Ramos (cell line): ENCODE results near the gene HIBCH.
"Not testable (repeated sequence)": the region's sequence is repeated elsewhere in the genome, so short reads cannot be mapped to it uniquely, and the experiment has no call there.

Source experiments
- in situ Hi-C: fragments of 300-500 bp; cut with MboI; formaldehyde crosslinking; loops from one replicate; pipeline ENCODE4 v1.14.3; 2022; ENCODE audit warnings: low sequenced_read_pairs; ENCODE audit not compliant: unreplicated experiment

HIBCH gene

DNA sequence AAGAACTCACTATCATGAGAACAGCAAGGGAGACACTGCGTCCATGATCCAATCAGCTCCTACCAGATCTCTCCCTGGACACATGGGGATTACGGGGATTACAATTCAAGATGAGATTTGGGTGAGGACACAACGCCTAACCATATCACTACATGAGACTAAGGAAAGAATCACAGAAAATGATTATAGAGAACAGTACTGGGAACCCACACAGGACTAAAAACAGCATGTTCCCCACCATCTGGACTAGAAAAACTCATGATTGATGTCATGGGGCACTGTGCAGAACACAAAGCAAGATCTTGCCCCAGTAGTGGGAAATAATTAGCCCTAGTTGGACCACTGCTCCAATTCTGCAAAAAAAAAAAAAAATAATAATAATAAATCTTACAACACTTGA lies 63.5 kb downstream of the HIBCH start:
- in situ Hi-C loops: no loop called here

DNA sequence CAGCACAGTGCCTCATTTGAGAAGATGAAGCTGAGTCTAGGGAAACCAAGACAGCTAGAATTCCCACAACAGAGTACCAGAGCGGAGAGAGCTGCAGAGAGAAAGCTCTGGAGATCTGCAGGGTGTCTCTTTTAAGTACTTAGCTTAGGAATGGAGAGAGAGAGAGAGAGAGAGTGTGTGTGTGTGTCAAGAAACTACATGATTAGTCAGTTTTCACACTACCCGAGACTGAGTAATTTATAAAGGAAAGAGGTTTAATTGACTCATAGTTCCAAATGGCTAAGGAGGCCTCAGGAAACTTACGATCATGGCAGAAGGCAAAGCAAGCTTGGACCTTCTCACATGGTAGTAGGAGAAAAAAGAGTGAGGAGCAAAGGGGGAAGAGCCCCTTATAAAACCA lies 64.0 kb downstream of the HIBCH start:
- in situ Hi-C loops: no loop called here

DNA sequence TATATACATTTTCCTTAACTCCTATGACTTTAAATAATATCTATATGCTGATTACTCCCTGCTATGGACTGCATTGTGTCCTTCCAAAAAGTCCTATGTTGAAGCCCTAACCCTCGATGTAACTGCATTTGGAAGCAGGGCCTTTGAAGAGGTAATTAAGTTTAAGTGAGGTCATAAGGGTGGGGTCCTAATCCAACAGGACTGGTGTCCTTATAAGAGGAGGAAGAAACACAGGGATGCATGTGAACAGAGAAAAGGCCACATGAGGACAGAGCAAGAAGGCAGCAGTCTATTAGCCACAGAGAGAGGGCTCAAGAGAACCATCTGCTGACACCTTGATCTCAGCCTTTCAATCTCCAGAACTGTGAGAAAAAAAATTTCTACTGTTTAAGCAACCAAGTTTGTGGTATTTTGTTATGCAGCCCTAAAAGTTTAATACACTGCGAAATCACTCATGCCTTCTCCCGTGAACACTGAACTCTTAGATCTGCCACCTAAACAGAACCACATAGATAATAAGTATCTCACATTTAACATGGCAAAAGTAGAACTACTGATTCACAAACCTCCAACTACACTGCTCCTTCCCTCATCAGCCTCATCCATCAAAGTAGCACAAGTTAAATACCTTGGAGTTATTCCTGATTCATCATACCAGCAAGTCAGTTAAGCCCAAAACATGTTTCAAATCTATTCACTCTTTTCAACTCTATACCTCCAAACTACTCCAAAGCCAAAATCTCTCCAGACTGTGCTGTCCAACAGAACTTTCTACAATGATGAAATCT lies 65.4 kb downstream of the HIBCH start:
- in situ Hi-C loops: no loop called here

- in situ Hi-C loops: no loop called here
Measured at GRCh38 chr2:190250421-190250820, 69.2 kb downstream of the HIBCH start.

DNA sequence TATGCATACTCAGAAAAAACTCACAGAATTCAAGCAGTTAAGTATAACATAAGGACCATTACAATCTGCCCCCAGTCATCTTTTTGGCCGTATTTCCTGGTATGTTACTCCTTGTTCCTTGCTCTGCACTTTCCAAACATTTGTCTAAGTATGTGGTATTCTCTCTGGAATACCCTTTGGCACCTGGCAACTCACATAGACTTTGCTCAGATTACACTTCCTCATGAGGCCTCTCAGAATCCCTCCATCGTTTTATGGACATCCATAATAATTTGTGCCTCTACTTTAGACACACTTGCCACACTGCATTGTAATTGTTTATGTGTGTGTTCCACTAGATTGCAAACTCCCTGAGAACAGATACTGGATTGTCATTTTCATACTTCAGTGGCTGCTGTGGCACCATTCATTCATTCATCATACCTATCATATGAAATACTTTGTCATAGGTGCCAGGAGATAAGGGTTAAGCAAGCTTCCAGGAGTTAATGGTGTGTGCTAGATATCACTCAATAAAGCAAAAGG lies 84.0 kb downstream of the HIBCH start:
- in situ Hi-C loops: no loop called here

DNA sequence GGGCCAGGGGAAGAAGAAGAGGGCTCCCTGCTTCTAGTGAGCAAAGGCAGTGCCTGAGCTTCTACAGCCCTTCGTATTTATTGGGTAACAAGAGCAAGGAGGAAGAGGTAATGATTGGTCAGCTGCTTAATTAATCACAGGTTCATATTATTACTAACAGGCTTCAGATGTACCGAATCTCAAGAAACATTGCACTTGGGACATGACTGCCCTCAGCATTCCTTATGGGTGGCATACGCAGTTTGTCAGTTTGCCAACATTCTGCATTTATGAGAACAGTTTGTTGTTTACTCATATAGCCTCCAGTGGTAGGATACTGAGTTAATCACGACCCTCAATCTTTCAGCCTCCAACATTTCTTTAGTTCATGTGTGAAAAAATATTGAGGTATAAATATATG lies 84.5 kb downstream of the HIBCH start:
- in situ Hi-C loops: no loop called here

DNA sequence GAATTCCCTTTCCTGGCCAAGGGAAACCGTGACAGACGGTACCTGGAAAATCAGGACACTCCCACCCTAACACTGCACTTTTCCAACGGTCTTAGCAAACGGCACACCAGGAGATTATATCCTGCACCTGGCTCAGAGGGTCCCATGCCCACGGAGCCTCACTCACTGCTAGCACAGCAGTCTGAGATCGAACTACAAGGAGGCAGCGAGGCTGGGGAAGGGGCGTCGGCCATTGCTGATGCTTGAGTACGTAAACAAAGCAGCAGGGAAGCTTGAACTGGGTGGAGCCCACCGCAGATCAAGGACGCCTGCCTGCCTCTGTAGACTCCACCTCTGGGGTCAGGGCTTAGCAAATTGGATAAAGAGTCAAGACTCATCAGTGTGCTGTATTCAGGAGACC lies 95.6 kb downstream of the HIBCH start:
- in situ Hi-C loops: not testable (repeated sequence)

- in situ Hi-C loops: not testable (repeated sequence)
Measured at GRCh38 chr2:190222745-190223144, 96.9 kb downstream of the HIBCH start.

DNA sequence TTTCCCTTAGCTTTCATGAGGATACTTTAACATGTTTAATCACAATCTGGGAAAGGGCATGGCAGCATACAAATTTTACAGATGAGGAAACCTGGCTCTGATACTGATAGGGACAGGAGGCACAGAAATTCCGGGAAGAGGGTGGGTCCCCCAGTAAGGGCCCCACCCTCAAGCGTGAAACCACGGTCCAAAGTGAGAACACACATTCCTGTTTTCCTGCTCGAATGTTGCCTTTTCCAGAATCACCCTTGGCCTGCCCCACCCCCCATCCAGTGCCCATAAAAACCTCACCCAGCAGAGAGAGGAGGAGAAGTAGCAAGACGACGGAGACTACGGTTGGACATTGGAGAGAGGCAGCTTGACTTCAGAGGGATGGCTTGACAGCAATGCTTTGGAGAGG lies 98.2 kb downstream of the HIBCH start:
- in situ Hi-C loops: no loop called here

DNA sequence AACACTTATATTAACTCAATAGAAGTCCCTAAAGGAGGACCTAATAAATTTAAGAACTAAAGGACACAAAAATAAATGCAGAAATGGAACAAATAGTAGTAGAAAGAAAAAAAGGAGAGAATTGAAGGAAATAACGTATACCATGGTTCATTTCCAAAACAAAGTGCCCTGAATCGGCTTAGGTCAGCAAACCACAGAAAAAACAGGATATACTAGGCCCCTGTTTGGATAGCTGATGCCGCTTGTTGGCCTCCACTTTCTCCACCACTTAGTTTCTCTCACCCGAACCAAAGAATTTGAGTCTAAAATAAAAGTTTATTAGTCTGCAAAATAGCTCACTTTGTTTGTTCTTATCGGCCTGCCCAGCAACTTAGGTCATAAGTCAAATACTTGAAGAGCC lies 100.4 kb downstream of the HIBCH start:
- in situ Hi-C loops: no loop called here

DNA sequence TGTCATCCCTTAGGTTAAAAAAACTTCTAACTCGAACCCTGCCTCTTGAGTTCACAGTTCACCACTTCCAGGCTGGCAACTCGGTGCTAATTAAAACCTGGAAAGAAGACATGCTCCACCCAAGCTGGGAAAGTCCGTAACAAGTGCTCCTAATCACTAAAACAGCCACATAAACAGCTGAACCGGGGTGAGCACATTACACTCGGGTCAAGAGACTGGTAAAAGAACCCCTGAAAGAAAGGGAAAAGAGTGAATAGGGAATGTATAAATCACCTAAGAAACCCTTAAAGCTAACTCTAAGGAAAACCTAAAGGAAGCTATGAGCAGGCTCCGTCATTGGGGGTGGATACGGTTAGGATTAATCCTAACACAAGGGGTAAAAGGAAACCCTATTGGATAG lies 102.0 kb downstream of the HIBCH start:
- in situ Hi-C loops: no loop called here

DNA sequence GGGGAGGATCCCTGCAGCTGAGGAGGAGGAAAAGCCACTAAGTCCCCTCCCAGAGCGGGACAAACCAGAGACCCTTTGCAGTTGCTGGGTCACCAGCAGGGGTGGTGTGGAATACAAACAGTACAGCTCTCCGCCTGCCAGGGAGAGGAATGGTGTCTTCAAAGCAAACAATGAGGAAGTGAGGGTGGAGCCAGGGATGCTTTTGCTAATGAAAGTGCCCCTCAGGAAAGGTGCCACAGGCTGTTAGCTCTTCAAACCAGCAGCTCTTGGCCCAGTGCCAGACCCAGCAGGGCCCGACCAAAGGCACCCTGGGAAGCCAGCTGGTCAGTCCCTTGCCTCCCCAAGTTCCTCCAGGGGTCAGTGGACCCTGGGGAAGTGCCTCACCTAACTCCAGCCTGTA lies 102.8 kb downstream of the HIBCH start:
- in situ Hi-C loops: no loop called here

DNA sequence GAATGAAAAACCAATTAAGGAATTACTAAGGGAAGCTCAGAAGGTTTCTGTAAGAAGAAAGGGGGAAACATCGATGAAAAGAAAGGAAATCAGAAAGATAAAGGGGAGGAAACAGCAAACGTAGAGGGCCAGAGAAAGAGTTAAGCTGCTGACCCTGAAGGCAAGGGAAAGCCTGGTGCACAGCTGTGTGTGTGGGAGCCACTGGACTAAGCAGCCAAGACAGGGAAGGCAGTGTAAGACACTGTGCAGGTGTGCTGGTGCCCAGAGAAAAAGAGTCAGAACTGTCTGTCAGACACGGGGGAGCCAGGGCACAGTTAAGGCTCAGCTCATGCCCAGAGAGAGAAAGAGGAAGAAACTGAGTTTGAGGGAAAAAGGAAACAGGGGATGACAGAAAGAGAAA lies 104.0 kb downstream of the HIBCH start:
- in situ Hi-C loops: no loop called here

DNA sequence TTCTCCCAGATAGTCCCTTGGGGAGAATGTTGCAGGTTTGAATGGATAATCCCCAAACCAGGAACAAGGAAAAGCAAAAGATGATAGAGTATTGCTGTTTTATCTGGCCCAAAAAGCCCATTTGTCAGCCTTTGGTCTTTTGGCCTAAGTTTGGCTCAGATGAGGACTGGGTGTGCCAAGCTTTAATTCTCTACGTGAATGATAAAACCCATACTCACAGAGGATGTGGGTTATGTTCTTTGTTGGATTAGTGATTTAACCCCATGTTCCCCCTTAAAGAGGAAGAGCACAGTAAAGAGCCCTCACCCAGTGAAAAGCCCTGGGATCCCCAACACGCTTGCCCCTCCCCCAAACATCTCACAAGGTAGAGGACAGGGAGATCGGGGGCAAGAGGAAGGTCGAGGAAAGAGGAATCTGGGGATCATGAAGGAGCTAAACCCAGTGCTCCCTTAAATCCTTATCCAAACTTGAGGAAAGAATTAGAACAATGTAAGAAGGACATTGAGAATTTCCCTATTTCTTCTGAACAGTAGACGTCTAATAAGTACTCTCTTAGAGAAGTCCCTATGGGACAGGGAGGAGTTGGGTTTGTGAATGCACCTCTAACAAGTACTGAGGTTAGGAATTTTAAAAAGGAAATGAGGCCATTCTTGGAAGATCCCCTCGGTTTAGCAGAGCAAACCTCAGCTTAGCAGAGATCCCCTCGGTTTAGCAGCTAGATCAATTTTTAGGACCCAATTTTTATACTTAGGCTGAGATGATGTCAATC lies 105.0 kb downstream of the HIBCH start:
- in situ Hi-C loops: no loop called here

- in situ Hi-C loops: no loop called here
Measured at GRCh38 chr2:190213441-190214335, 105.9 kb downstream of the HIBCH start.

GRCh38 chr2:190210471-190210870 lies 109.2 kb downstream of the HIBCH start:
- in situ Hi-C loops: no loop called here

DNA sequence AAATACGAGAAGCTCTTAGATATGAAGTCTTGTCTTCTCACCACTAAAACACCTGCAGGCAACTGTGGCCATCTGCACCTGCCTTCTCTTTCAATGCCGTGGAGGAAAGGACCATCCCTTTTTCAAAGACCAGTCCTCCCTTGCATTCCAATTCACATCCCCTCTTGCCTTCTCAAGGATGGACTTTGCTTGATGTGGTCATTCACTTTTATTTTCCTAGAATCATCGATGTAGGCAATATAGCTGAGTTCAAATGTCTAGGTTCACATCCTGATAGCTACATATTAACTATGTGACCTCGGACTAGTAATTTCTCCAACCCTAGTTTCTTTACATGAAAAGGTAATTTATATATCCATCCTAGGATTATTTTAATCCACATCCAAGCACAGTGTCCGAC lies 110.1 kb downstream of the HIBCH start:
- in situ Hi-C loops: no loop called here

GRCh38 chr2:190207930-190208329 lies 111.7 kb downstream of the HIBCH start:
- in situ Hi-C loops: no loop called here

DNA sequence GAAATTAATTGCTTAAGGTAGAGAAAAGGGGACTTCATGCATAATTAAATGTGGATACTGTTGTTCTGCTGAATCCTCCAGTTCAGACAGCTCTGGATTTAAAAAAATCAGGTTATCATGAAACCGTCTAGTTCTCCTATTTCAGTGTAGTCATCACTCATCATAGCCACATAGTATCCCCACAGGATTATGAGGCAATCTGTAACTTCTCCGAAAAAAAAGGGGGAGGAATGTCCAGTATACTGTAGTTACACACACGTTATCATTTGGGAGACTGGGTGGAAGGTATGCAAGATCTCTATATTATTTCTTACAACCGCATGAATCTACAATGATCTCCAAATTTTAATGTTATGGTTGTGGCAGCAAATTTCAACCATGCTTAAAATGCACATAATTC lies 114.0 kb downstream of the HIBCH start:
- in situ Hi-C loops: no loop called here

GRCh38 chr2:190202604-190203003 lies 117.0 kb downstream of the HIBCH start:
- in situ Hi-C loops: no loop called here

GRCh38 chr2:190202018-190202417 lies 117.6 kb downstream of the HIBCH start:
- in situ Hi-C loops: no loop called here
